ENCODE data around the gene MTARC2.
A peak's percentile ranks its signal among the peaks of the same experiment; 100 is the strongest.

DNA sequence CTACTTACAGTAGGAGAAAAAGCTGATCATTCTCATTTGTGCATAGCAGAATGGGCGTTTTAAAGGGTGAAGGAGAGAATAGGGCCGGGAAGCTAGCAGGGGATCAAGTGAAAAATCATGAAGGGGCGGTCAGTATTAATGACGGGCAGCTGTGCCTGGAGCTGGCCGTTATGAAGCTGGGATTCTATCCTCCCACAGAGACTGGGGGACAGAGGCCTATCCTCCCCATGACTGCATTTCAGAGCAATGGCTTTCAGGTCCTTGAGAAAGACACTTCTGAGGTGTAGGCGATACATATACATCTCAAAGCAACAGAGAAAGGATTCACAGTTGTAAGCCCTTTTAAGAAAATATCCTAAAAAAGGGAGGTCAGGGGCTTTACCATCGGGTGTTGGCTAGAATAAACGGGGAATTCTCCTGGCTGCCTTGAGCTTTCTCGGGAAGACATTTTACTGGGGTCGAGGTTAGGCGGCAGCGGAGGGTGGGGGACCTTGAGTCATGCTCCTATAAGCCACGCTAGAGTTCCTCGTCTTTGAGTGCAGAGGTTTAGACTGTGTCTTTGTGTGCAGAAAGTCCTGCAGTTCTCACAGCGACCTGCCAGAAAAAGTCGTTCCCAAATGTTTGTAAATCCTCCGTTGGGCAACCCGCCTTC lies 559 bp upstream of the MTARC2 start:
- TF ChIP-seq POLR2A (IDR thresholded peaks at IDR 0.05) (no peak), CTCF (IDR thresholded peaks at IDR 0.05) (peak in 1 of 6 experiments; percentile 14)

Data from esophagus squamous epithelium (tissue), 4 donors.